Neural progenitor cell (in vitro differentiated cells): ENCODE measurements around the gene MTMR10.

ENCODE experiments used
- CTCF ChIP-seq: fragments of 200-600 bp; sonication (generic); IDR thresholded peaks from 2 replicates; pipeline ENCODE4 v1.5.1; 2017; ENCODE audit warnings: antibody characterized with exemption, mild to moderate bottlenecking
- EZH2 ChIP-seq: fragments of 200-600 bp; sonication (generic); IDR thresholded peaks from 2 replicates; pipeline ENCODE4 v1.6.1; 2017; ENCODE audit warnings: antibody characterized with exemption, mild to moderate bottlenecking, moderate library complexity
- EZH2phosphoT487 ChIP-seq: fragments of 200-600 bp; sonication (generic); IDR thresholded peaks from 2 replicates; pipeline ENCODE4 v1.6.1; 2017; ENCODE audit warnings: antibody characterized with exemption

- TF ChIP-seq CTCF (no peak), EZH2phosphoT487 (no peak), EZH2 (no peak)
These were observed 18.6 kb upstream of the MTMR10 start for GRCh38 chr15:31010036-31010435.
